ENCODE results near the gene PCCA. TPM values are rescaled to one million over a fixed set of nuclear protein-coding genes. Genes with fewer than 3 reads are reported as not detected.

PCCA gene
- total RNA-seq, 4 donors from 2014 or later, result 40.1 to 82.8 (median 61.1) TPM

GRCh38 chr13:100184095-100184494, 95.2 kb downstream of the PCCA start:
- TF ChIP-seq, protein P1, sequence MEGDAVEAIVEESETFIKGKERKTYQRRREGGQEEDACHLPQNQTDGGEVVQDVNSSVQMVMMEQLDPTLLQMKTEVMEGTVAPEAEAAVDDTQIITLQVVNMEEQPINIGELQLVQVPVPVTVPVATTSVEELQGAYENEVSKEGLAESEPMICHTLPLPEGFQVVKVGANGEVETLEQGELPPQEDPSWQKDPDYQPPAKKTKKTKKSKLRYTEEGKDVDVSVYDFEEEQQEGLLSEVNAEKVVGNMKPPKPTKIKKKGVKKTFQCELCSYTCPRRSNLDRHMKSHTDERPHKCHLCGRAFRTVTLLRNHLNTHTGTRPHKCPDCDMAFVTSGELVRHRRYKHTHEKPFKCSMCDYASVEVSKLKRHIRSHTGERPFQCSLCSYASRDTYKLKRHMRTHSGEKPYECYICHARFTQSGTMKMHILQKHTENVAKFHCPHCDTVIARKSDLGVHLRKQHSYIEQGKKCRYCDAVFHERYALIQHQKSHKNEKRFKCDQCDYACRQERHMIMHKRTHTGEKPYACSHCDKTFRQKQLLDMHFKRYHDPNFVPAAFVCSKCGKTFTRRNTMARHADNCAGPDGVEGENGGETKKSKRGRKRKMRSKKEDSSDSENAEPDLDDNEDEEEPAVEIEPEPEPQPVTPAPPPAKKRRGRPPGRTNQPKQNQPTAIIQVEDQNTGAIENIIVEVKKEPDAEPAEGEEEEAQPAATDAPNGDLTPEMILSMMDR (IDR thresholded peaks at IDR 0.05; ENCODE audit: low read depth), result no peak

DNA sequence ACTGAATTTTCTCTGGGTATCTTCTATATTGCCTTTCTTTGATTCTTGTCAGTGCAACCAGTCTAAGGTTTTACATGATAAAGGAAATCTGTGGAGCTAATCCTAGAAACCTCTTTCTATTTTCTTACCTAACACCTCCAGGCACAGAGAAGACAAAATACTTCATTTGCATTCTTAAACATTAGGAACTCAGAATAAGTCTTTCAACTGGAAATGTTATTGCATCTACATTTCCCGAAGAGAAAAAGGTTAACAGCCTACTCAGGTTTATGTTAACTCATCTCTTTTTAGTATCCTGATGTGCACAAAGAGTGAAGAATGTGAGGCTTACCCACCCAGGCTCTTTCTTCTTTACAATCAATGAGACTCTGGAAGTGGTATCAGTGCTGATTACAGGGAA, 106.7 kb downstream of the PCCA start:
- TF ChIP-seq, protein P1 (IDR thresholded peaks at IDR 0.05; ENCODE audit: low read depth), result no peak

- TF ChIP-seq, protein P1 (IDR thresholded peaks at IDR 0.05; ENCODE audit: low read depth), result no peak
These were observed 107.5 kb downstream of the PCCA start for GRCh38 chr13:100196375-100196774.

DNA sequence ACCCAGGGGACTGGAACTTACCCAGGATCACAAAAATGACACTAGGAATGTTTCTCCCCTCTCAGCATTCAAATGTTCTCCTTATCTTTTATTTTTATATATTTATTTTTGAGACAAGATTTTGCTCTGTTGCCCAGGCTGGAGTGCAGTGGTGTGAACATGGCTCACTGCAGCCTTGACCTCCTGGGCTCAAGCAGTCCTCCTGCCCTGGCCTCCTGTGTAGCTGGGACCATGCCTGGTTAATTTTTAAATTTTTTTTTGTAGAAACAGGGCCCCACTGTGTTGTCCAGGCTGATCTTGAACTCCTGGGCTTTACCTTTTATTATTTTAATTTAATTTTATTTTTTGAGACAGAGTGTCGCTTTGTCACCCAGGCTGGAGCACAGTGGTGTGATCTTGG, 108.2 kb downstream of the PCCA start:
- TF ChIP-seq, protein P1 (IDR thresholded peaks at IDR 0.05; ENCODE audit: low read depth), result no peak

GRCh38 chr13:100197591-100198365, 108.9 kb downstream of the PCCA start:
- TF ChIP-seq, protein P1 (IDR thresholded peaks at IDR 0.05; ENCODE audit: low read depth), result no peak

DNA sequence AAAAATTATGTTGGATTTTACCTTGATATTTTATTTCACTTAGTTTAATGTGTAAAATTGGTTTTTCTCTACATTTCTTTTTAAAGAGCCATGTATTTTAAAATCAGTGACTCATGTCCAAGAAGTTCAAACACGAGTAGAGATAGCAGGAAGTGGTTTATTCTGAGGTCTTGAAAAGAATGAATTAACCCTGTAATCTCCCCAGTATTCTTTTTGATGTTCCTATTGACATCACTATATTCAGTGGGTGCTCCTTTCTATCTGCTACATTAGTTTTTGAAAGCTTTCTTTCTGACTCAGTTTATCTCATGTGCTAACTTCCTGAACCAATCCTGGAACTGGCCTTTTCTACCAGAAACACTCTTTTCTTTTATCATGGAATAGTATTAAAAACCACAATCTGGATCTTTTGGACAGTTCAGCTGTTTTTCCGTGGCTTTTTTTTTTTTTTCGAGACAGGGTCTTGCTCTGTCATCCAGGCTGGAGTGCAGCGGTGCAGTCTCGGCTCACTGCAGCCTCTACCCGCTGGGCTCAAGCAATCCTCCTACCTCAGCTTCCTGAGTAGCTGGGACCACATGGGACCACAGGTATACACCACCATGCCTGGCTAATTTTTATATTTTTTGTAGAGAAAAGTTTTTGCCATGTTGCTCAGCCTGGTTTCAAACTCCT, 114.9 kb downstream of the PCCA start:
- TF ChIP-seq, protein P1 (IDR thresholded peaks at IDR 0.05; ENCODE audit: low read depth), result no peak

DNA sequence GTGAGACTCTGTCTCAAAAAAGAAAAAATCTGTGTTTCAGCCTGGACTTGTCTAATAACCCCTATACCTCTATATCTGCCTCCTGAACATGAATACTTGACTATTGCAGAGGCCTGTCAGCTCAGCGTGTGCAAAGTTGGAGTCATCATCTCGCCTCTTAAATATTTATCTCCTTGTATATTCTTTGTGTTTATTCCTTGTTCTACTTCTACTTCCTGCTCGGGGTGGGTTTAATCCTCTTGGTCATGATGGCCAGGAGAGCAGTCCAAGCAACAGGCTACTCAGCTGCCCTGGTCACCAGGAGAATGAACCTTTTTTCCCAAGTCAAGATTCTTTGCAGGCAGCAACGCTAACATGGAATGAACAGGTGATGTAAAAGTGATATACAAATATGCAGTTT, 119.1 kb downstream of the PCCA start:
- TF ChIP-seq, protein P1 (IDR thresholded peaks at IDR 0.05; ENCODE audit: low read depth), result no peak

All from subcutaneous adipose tissue (tissue), 4 donors.